Stimulated activated CD4-positive, alpha-beta T cell treated with anti-CD3 and anti-CD28 coated beads, Interleukin-1b, Interleukin-23, amount 100 ng/mL, for 48 hours (primary cell): Measurements from ENCODE around the gene FAM107B.
A peak's percentile ranks its signal among the peaks of the same experiment; 100 is the strongest.
"Not testable (repeated sequence)": the region's sequence is repeated elsewhere in the genome, so short reads cannot be mapped to it uniquely, and the experiment has no call there.

ENCODE experiments used
- DNase-seq: peaks from one replicate; pipeline ENCODE4 v3.0.0-alpha.2; 2020

Gene FAM107B

GRCh38 chr10:14774797-14775196 is at the start of gene FAM107B:
Gene FAM107B, minus strand, starts transcription at chr10:14774897. Its CDS starts 234 bp downstream, at chr10:14774663.
- no peak for DNase-seq

GRCh38 chr10:14823966-14824365 is 49.3 kb upstream of the FAM107B start:
- DNase-seq = no peak

GRCh38 chr10:14822879-14823755 is 48.4 kb upstream of the FAM107B start:
- peak; percentile 22 for DNase-seq

DNA sequence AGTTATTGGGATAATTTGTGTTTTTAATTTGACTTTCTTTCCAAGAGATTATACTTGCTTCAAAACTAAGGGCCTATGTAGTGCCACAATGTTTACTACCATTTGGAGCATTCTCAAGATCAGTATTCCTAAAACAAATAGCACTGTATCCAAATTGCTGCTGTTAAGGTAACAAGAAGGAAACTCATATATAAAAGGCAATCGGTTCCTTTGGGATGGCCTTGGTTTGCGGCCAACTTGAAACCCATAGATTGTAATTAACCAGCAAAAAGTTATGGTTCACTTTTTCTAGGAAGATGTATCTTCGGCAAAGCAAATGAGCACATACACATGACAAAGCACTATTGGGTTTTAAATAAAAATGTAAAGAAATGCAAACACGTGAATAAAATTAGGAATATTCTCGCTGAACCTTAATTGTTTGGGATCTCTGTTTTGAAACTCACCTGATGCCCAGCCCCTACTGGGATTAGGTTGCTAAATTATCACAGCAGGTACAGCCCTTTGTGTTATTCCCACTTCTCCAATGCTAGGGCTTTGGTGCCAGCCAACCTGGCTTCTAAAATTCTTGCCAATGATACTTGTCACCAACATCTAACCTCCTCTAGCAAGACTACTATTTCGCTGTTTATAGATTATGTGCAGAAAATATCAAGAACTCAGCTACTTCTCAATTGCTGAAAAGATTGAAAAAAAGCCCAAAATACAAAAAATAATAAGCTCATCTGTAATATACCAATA is 47.1 kb upstream of the FAM107B start:
- DNase-seq = no peak

- no peak for DNase-seq
Measured at GRCh38 chr10:14820775-14821154, 46.1 kb upstream of the FAM107B start.

DNA sequence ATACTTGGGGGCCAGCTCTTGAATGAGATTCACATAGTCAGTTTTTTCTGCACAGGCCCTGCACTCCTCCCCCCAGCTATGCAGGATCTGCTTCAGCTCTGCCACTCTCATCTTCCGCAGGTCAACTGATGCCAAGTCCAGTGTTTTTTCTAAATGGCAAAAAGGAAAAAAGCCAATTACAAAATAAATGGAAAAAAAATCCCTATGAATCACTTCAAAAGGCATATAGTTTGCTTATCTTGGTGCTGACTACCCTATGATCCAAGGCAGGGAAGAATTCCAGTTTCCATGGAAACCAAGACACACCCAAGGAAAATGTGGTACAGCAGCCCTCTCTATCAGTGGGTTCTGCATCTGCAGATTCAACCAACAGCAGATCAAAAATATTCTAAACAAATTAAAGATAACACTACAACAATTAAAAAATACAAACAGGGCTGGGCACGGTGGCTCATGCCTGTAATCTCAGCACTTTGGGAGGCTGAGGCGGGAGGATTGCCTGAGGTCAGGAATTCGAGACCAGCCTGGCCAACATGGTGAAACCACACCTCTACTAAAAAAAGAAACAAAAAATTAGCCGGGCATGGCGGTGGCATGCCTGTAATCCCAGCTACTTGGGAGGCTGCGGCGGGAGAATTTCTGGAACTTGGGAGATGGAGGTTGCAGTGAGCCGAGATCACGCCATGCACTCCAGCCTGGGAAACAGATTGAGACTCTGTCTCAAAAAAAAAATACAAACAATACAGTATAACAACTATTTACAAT is 45.5 kb upstream of the FAM107B start:
- no peak for DNase-seq

DNA sequence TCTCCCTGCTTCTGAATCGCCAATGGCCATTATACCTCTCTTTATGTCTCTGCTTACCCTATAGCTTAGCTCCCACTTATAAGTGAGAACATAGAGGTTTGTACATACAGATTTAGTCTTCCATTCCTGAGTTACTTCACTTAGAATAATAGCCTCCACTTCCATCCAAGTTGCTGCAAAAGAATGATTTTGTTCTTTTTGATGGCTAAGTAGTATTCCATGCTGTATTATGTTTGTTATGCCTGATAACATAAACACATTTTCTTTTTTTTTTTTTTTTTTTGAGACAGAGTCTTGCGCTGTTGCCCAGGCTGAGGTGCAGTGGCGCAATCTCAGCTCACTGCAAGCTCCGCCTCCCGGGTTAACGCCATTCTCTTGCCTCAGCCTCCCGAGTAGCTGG is 42.0 kb upstream of the FAM107B start:
- DNase-seq = not testable (repeated sequence)

- no peak for DNase-seq
Measured at GRCh38 chr10:14815681-14816080, 41.0 kb upstream of the FAM107B start.

DNA sequence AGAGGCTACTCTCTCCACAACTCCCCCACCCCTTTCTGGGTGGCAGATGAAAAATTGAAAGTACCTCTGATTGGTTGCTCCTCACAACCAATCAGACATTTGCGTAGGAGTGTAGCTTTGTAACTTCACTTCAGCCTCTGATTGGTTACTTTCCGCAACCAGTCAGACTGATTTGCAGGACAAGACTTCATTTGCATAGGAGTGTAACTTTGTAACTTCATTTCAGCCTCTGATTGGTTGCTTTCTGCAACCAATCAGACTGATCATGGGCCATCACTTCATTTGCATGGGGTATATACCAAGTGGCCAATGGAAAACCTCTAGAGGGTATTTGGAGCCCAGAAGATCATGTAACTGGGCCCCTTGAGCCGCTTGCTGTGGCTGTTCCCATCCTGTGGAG is 37.6 kb upstream of the FAM107B start:
- no peak for DNase-seq

- DNase-seq = no peak
Measured at GRCh38 chr10:14810969-14811953, 36.6 kb upstream of the FAM107B start.

- DNase-seq = no peak
Measured at GRCh38 chr10:14806318-14806717, 31.6 kb upstream of the FAM107B start.

- DNase-seq = no peak
Measured at GRCh38 chr10:14803827-14804226, 29.1 kb upstream of the FAM107B start.

GRCh38 chr10:14801723-14802122 is 27.0 kb upstream of the FAM107B start:
- no peak for DNase-seq

DNA sequence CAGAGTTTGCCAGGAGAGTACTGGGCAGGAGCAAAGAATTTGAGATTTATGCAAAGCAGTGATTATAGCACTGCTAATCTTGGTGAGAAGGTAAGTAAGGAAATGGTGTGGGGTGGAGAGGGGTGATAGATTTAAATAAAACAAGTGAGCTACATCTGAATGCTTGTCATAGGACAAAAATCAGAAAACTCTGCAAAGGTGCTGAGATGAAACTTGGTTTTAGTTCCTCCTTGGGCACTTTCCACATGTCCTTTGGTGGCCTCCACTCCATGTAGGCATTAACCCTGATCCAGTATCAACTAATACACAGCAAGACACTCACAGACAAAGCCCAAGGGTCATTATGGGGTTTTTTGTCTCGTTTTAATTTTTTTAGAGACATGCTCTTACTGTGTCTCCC is 25.7 kb upstream of the FAM107B start:
- DNase-seq = no peak

GRCh38 chr10:14798636-14799035 is 23.9 kb upstream of the FAM107B start:
- DNase-seq = no peak

GRCh38 chr10:14787938-14788337 is 13.2 kb upstream of the FAM107B start:
- DNase-seq = no peak

DNA sequence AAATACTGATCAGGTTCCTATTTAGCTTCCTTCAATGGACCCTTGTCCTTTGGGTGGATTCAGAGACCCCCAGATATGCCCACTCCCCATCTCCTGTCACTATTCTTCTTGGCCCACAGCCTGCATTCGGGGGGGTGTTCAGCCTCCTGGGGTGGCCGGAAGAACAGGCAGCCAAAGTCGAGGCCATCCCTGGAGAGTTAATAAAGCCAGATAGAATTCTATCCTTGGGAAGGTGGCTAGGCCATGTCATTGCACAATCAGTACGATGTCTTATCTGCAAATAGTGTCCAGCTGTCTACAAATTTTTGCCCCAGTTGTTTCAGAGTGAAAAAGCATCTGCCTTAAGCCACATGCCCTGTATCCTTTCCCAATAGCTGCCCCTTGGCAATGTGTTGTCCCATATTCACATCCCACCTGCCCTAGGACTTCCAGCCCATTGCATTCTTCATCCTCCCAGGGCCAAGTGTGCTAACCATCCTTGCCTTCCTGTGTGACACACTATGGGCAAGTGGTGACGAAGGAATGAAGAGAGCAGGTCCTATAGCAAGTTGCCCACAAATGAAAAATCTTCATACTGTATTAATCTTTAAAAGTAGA is 9.9 kb upstream of the FAM107B start:
- no peak for DNase-seq

DNA sequence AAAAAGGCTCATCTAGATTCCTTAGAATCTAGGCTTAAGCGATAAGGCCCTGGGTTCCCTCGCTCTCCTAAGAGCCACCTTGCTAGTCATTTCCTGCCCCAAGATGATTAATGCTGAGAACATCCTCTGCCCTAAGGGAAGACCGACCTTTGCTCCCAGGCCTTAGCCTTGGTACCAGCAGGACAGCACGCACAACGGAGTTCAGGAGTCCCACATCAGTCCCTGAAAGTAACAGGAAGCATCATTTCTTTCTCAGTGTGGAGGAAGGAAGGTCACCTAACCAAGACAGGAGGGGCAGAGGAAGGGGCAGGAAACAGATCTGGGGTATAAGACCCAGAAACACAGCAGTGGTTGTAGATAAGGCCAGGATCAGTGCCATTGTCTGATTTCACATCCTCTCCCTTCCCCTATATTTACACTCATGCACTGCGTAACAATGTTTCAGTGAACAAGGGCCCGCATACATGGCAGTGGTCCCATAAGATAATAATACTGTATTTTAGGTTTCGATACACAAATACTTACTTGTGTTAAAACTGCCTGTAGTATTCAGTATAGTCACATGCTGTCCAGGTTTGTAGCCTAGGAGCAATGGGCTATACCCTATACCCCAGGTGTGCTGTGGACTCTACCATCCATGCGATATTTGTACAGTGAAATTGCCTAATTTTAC is 8.1 kb upstream of the FAM107B start:
- peak; percentile 14 for DNase-seq

DNA sequence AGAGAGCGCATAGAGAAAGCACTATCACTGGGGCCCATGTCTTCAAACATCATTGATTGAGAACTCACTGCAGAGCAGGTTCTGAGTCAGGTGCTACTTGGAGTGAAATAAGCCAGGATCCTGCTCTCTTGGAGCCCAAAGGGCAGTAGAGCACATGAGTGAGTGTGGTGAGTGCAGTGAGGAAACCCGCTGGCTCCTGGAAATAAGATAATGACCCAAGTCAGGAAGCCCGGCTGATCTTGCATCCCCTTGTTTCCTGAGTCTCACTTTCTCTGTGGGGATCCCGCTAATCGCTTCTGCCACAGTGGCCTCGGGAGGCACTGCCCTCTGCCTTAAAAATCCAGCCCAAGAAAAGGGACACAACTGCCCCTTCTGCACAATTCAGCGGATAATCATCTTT is 7.1 kb upstream of the FAM107B start:
- no peak for DNase-seq

- DNase-seq = no peak
Measured at GRCh38 chr10:14779001-14779651, 4.4 kb upstream of the FAM107B start.

DNA sequence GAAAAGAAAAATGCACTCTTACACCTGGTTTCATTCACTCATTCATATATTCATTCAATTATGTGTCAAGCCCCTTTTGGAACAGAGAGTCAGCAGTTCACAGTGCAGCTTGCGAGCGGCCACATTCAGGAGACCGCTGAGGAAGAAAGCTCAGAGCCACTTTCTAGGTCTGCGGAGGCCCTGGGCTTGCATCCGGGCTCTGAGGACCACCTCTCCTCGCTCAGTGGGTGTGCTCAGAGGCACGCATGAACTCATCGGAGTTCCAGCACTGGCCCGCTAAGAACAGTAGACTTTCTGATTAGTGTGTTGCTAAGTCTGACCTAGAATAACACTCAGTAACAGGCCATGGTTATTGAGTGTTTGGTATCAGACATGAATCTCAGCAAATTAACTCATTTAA is 1.8 kb upstream of the FAM107B start:
- DNase-seq = no peak
